Suprapubic skin (tissue), 4 donors: ENCODE results near the gene PTGER2.

Source experiments
- CTCF ChIP-seq, 2 donors: fragments of 200-600 bp in 1 of 2; fragments of 450-650 bp in 1 of 2; sonication (generic) in 1 of 2; IDR thresholded peaks; one replicate each; pipeline ENCODE4 v1.5.1; 2016 to 2019; ENCODE audit warnings: antibody characterized with exemption in 2 of 2, mild to moderate bottlenecking in 1 of 2, moderate library complexity in 1 of 2
- EP300 ChIP-seq: sonication (generic); formaldehyde crosslinking; IDR thresholded peaks from one replicate; pipeline ENCODE4 v1.6.1; 2017; ENCODE audit warnings: antibody characterized with exemption
- POLR2AphosphoS5 ChIP-seq, 3 donors: sonication (generic); formaldehyde crosslinking; IDR thresholded peaks; one replicate each; pipeline ENCODE4 v1.6.1; 2017; ENCODE audit warnings: antibody characterized with exemption in 3 of 3

- TF ChIP-seq CTCF (IDR thresholded peaks at IDR 0.05) (no peak), POLR2AphosphoS5 (IDR thresholded peaks at IDR 0.05) (no peak), EP300 (no peak)
These were observed 38.5 kb downstream of the PTGER2 start for GRCh38 chr14:52352569-52352968.
